Anterior cingulate cortex (tissue), 58 donors: ENCODE measurements around the gene GIMAP5.
A peak's percentile ranks its signal among the peaks of the same experiment; 100 is the strongest.

Experiments used
- DNase-seq, 58 donors: peaks; one replicate each; lab custom pipeline; 2025; lab: John Stamatoyannopoulos, UW

Gene GIMAP5

GRCh38 chr7:150734254-150734653, 3.0 kb upstream of the GIMAP5 start:
- DNase-seq, result no peak

DNA sequence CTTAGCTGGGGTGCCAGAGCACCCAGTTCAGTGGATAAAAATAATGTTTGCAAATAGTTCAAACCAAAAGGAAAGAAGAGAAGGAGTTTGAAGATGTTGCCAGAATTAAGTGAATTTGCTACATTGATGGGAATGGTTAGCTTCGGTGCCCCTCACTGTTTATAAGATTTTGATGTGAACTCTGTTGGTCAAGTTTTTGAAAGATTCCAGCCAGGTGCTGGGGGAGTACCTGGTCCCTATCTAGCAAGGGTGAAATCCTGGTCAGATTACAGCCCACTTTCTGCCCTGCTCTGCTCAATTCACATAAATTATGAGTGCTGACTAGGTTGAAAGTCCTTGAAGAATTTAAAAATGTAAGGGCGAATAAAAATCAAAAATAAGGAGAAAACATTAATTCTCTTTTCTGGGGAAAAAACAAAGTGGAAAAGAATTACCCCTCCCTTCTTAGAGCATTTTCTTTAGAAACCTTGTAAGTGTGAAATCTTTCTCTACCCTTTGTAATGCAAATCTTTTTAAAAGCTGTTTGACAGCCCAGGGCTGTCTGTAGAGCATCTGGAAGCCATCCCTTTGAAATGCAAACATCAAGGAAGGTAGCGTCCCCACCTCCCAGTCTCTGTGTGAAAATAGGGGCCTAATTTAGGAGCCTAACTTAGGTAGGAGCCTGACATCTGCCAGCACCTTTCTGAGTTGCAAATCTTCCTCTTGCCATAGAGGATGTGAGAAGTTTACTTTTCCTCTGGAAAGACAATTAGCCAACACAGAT, 1.4 kb upstream of the GIMAP5 start:
- DNase-seq, result no peak

GRCh38 chr7:150736864-150737263, 354 bp upstream of the GIMAP5 start:
- no peak for DNase-seq

DNA sequence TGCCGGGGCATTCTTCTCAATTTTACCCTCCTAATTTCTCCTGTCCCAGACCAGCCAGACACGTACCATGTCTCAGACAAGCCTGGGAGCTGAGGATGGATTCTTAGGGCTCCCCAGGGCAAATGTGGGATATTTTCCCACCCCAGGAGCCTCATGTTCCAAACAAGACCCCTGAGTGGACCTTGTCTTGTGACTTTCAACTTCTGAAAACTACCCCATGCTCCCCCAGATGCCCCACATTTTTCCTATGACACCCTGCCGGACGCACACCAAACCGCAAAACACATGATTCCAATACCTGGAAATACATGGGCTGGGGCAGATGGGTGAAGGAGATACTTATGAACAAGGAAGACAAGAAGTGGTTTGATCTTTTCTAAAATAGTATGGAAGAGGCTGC, 874 bp downstream of the GIMAP5 start:
- DNase-seq, result no peak

DNA sequence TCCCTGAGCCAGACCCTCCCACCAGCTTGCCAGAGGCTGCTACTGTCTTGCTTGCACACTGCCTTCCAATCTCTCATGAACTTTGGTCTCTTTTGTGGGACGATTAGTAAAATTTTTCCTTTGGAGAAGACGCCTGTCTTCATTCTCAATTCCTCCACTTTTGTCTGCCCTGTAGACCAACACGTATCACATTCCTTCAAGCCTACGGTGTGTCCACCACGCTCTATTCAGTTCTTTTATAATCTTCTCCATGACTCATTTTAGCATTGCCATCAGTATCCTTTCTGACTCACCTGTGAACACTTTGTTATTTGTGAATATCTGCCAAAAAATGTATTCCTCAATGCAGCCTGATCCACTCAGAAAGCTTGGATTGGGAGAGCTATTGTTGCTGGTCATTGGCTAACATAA, 1.4 kb downstream of the GIMAP5 start:
- DNase-seq, result no peak

GRCh38 chr7:150739033-150739432, 1.8 kb downstream of the GIMAP5 start:
- no peak for DNase-seq

GRCh38 chr7:150740053-150740452, 2.8 kb downstream of the GIMAP5 start:
- no peak for DNase-seq

DNA sequence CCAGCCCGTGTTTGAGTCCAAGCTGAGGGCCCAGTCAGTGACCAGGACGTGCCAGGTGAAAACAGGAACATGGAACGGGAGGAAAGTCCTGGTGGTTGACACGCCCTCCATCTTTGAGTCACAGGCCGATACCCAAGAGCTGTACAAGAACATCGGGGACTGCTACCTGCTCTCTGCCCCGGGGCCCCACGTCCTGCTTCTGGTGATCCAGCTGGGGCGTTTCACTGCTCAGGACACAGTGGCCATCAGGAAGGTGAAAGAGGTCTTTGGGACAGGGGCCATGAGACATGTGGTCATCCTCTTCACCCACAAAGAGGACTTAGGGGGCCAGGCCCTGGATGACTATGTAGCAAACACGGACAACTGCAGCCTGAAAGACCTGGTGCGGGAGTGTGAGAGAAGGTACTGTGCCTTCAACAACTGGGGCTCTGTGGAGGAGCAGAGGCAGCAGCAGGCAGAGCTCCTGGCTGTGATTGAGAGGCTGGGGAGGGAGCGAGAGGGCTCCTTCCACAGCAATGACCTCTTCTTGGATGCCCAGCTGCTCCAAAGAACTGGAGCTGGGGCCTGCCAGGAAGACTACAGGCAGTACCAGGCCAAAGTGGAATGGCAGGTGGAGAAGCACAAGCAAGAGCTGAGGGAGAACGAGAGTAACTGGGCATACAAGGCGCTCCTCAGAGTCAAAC, 5.2 kb downstream of the GIMAP5 start:
- DNase-seq, result no peak

- no peak for DNase-seq
Observed at GRCh38 chr7:150744041-150744656, 6.9 kb downstream of the GIMAP5 start.

DNA sequence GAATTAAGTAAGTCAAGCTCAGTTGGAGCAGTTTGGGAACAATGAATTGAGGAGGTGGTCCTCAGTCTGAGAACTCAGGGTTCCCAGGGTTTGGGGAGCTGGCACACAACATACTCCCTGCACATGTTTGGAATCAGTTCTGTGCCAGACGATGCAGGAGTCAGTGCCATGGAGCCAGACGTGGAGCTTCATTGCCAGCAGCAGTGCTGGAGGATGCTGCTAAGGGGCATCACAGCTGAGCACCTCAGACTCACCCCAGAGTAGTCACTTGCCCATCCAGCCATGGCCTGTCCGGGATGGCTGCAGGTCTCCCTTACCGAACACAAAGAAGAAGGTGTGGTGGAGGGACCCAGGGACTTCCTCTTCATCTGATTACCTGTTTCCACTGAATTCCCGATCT, 7.9 kb downstream of the GIMAP5 start:
- no peak for DNase-seq

GRCh38 chr7:150745876-150746275, 8.7 kb downstream of the GIMAP5 start:
- no peak for DNase-seq

DNA sequence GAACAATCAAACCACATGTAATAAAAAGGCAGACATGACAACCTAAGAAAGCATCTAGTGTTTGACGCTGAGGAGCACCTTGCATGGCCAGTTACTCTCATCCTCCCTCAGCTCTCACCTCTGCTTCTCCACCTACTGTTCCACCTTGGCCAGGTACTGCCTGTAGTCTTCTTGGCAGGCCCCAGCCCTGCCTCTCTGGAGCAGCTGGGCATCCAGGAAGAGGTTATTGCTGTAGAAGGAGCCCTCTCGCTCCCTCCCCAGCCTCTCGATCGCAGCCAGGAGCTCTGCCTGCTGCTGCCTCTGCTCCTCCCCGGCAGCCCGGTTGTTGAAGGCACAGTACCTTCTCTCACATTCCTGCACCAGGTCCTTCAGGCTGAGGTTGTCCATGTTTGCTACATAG, 9.7 kb downstream of the GIMAP5 start:
- DNase-seq, result no peak

- no peak for DNase-seq
Observed at GRCh38 chr7:150748376-150748775, 11.2 kb downstream of the GIMAP5 start.

DNA sequence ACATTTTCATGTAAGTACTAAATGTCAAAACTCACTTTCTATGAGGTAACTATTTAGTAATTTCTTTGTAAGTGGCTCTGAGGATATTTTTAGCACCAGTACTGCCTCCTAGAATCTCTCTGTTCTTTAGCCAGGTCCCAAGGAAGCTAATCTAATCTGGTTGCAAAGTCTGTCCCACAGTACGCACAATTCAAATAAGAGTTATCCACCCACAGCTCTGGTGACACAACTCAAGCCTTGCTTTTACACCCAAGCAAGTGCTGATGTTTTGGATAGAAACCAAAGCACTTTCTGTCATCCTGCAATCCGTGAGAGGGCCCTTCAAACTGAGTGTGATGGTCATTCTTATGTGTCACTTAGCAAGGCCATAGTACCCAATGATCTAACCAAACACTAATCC, 14.5 kb downstream of the GIMAP5 start:
- DNase-seq, result no peak

- DNase-seq, result peak in 4 of 58 donors; percentile 9 to 30 (median 20)
Observed at GRCh38 chr7:150753239-150753638, 16.0 kb downstream of the GIMAP5 start.

GRCh38 chr7:150753826-150754603, 16.8 kb downstream of the GIMAP5 start:
- DNase-seq, result no peak

- DNase-seq, result no peak
Observed at GRCh38 chr7:150754951-150755350, 17.7 kb downstream of the GIMAP5 start.

DNA sequence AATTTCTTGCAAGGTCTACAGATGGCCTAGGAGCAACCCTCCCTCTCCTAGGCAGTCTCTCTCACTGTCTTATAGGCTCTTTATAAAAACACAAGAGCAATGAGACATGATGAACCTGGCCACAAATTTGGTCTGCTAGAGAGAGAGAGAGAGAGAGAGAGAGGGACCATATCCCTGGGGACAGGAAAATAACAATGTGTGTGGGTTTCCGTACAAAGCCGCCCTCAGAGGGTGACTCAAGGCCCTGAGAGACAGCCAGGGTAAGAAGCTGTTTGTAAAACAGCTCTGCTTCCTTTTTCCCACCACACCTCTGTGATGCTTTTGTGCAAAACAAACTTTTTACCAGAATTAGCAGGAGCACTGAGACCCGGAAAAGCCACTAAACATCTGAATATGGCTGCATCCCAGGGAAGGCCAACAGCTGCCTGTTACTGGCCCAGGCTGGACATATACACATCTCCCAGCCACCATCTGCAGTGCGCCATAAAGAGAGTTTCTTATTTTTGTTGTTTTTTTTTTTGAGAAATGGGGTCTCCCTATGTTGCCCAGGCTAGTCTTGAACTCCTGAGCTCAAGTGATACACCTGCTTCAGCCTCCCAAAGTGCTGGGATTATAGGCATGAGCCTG, 18.4 kb downstream of the GIMAP5 start:
- no peak for DNase-seq

DNA sequence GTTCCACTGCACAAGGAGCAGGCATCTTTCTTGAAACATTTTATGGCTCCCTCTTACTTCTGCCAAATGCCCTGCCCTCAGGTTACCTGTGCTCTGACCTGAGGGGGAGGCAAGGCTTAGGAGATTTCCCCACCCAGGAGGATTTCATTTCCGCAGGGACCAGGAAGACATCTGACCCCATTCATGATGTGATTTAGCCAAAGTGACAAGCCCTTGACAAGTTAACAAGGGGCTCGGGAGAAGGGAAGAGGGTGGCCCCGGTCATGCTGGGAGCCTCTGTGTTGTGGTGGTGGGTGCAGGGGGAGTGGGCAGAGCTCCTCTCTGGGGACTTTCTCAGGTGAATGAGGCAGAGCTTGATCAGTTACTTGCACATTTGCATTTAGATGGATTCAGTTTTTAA, 18.9 kb downstream of the GIMAP5 start:
- DNase-seq, result no peak

GRCh38 chr7:150756858-150757257, 19.6 kb downstream of the GIMAP5 start:
- peak in 1 of 58 donors; percentile 7 for DNase-seq
